OCI-LY7 (cell line): ENCODE data around the gene PLAAT3. TPM values are rescaled to one million over a fixed set of nuclear protein-coding genes. Genes with fewer than 3 reads are reported as not detected.
A peak's percentile ranks its signal among the peaks of the same experiment; 100 is the strongest.

Experiments used
- BruUV-seq: library from RNA; stranded (reverse); fragments of 400-500 nt; replicated peaks from 2 replicates; lab custom pipeline; 2021; lab: Mats Ljungman, UMichigan
- CTCF ChIA-PET: fragments of 300-600 bp; sonication (Branson Sonifier 250); formaldehyde crosslinking; loops from one replicate; lab custom pipeline; 2022; ENCODE audit warnings: antibody characterized with exemption; ENCODE audit not compliant: unreplicated experiment; lab: Charles Lee
- POLR2A ChIA-PET: fragments of 300-600 bp; sonication (Branson Sonifier 250); formaldehyde crosslinking; loops from one replicate; lab custom pipeline; 2022; ENCODE audit warnings: antibody characterized with exemption; lab: Charles Lee
- DNase-seq: peaks from one replicate; pipeline ENCODE4 v3.0.0-alpha.2; 2015; ENCODE audit warnings: low spot score
- H2AFZ ChIP-seq: fragments of 200-600 bp; sonication (generic), shearing (Covaris generic); 2 replicates; pipeline ENCODE4 v1.6.1; 2014; ENCODE audit warnings: mild to moderate bottlenecking, antibody characterized with exemption, low read length, moderate library complexity
- H3K27ac ChIP-seq: fragments of 200-600 bp; sonication (generic); 2 replicates; pipeline ENCODE4 v1.5.1; 2014; ENCODE audit warnings: mixed run types, low read depth, mild to moderate bottlenecking, moderate library complexity, low read length, inconsistent platforms; ENCODE audit not compliant: poor library complexity, severe bottlenecking
- H3K36me3 ChIP-seq: fragments of 200-600 bp; sonication (generic); 2 replicates; pipeline ENCODE4 v1.6.1; 2014; ENCODE audit warnings: mild to moderate bottlenecking, antibody characterized with exemption, low read length, moderate library complexity, mixed read lengths; ENCODE audit not compliant: insufficient read depth
- H3K4me1 ChIP-seq: fragments of 200-600 bp; sonication (generic); 2 replicates; pipeline ENCODE4 v1.5.1; 2014; ENCODE audit warnings: mild to moderate bottlenecking, low read length; ENCODE audit not compliant: insufficient read depth, poor library complexity, severe bottlenecking
- H3K4me2 ChIP-seq: fragments of 200-600 bp; sonication (generic); 2 replicates; pipeline ENCODE4 v1.6.1; 2014; ENCODE audit warnings: mild to moderate bottlenecking, low read length
- H3K4me3 ChIP-seq: fragments of 200-600 bp; sonication (generic); 2 replicates; pipeline ENCODE4 v1.5.1; 2014; ENCODE audit warnings: mild to moderate bottlenecking, low read depth, low read length; ENCODE audit not compliant: poor library complexity, severe bottlenecking
- H3K79me2 ChIP-seq: fragments of 200-600 bp; sonication (generic); 2 replicates; pipeline ENCODE4 v1.6.1; 2016; ENCODE audit warnings: low read depth, mild to moderate bottlenecking, low read length, moderate library complexity, mixed read lengths; ENCODE audit not compliant: insufficient read depth
- H3K9me2 ChIP-seq: fragments of 200-600 bp; sonication (generic); 2 replicates; pipeline ENCODE4 v1.6.1; 2016; ENCODE audit warnings: mild to moderate bottlenecking, low read length, mixed read lengths; ENCODE audit not compliant: insufficient read depth
- H3K9me3 ChIP-seq: fragments of 200-600 bp; sonication (generic); 2 replicates; pipeline ENCODE4 v1.6.1; 2014; ENCODE audit warnings: mild to moderate bottlenecking, mixed run types, low read length, mixed read lengths
- H4K20me1 ChIP-seq: fragments of 200-600 bp; sonication (generic); 2 replicates; pipeline ENCODE4 v1.6.1; 2014; ENCODE audit warnings: mild to moderate bottlenecking, antibody characterized with exemption, low read length, moderate library complexity, mixed read lengths; ENCODE audit not compliant: insufficient read depth
- CTCF ChIP-seq: fragments of 200-600 bp; sonication (generic); conservative IDR thresholded peaks from 2 replicates; pipeline ENCODE4 v1.5.1; 2014; ENCODE audit warnings: mild to moderate bottlenecking, antibody characterized with exemption, low read length, moderate library complexity, mixed read lengths
- EZH2phosphoT487 ChIP-seq: fragments of 200-600 bp; sonication (generic); IDR thresholded peaks from 2 replicates; pipeline ENCODE4 v1.6.1; 2018; ENCODE audit warnings: low read depth, borderline replicate concordance, mild to moderate bottlenecking, mixed run types, antibody characterized with exemption, low read length, moderate library complexity, mixed read lengths
- intact Hi-C: fragments of 100-400 bp; cut with micrococcal nuclease; formaldehyde crosslinking; loops from one replicate; pipeline ENCODE4 v1.10.0; 2022; ENCODE audit not compliant: unreplicated experiment
- total RNA-seq, 2 experiments: library from RNA; depleted of rRNA in 1 of 2; stranded (reverse); fragments of >200 nt in 1 of 2; shearing (Covaris generic) in 1 of 2; gene quantifications; 2 replicates each; pipeline ENCODE4 v1.2.3, GENCODE V29; 2014 to 2022

Gene PLAAT3
- total RNA-seq, 2 experiments from 2014 or later: 0.70 TPM; not detected in 1

GRCh38 chr11:63592975-63593395 lies 21.2 kb downstream of the PLAAT3 start:
- POLR2A ChIA-PET: no interaction called here
- intact Hi-C loops: loop anchor here (1.0 kb wide), 1 partner anchor 145 kb away; no protein-coding TSS in a partner anchor

GRCh38 chr11:63590024-63590788 lies 24.0 kb downstream of the PLAAT3 start:
- ChIA-PET POLR2A (no interaction called here), CTCF (no interaction called here)
- Histone ChIP-seq H2AFZ (no peak overlapping the region), H3K9me2 (no peaks in the 10 kb centered on the region), H4K20me1 (no peaks in the 10 kb centered on the region), H3K4me3 (no peak overlapping the region), H3K9me3 (no peaks in the 10 kb centered on the region), H3K4me1 (no peaks in the 10 kb centered on the region), H3K4me2 (no peak overlapping the region), H3K36me3 (no peaks in the 10 kb centered on the region), H3K79me2 (no peaks in the 10 kb centered on the region), H3K27ac (no peak overlapping the region)
- intact Hi-C loops: no loop called here
- no TSS peak for BruUV-seq
- TF ChIP-seq CTCF (no peak), EZH2phosphoT487 (no peak)
- DNase-seq: no peak

More at GRCh38 chr11:63592975-63593395, 21.2 kb downstream of the PLAAT3 start:
- no peaks in the 10 kb centered on the region for H3K4me1 ChIP-seq
- H3K27ac ChIP-seq: no peak overlapping the region
- TF ChIP-seq CTCF (peak; percentile 75), EZH2phosphoT487 (no peak)
- H3K79me2 ChIP-seq: no peaks in the 10 kb centered on the region
- no peak overlapping the region for H3K4me2 ChIP-seq
- H3K36me3 ChIP-seq: no peaks in the 10 kb centered on the region
- BruUV-seq: no TSS peak
- H3K4me3 ChIP-seq: no peak overlapping the region
- DNase-seq: peak; percentile 33
- H2AFZ ChIP-seq: no peak overlapping the region
- H3K9me3 ChIP-seq: no peaks in the 10 kb centered on the region
- H4K20me1 ChIP-seq: no peaks in the 10 kb centered on the region
- no peaks in the 10 kb centered on the region for H3K9me2 ChIP-seq
- CTCF ChIA-PET: no interaction called here

GRCh38 chr11:63589000-63589399 lies 25.2 kb downstream of the PLAAT3 start:
- H3K4me1 ChIP-seq: no peaks in the 10 kb centered on the region
- no peak for DNase-seq
- no peak overlapping the region for H3K27ac ChIP-seq
- no TSS peak for BruUV-seq
- H3K4me2 ChIP-seq: no peak overlapping the region
- H3K36me3 ChIP-seq: no peaks in the 10 kb centered on the region
- no peaks in the 10 kb centered on the region for H4K20me1 ChIP-seq
- no peaks in the 10 kb centered on the region for H3K9me2 ChIP-seq
- intact Hi-C loops: no loop called here
- no peaks in the 10 kb centered on the region for H3K79me2 ChIP-seq
- TF ChIP-seq EZH2phosphoT487 (no peak), CTCF (no peak)
- ChIA-PET CTCF (no interaction called here), POLR2A (interaction anchor here (0.7 kb wide), 1 partner anchor 27 kb away, joined by 3 read pairs; no protein-coding TSS in a partner anchor)
- no peak overlapping the region for H3K4me3 ChIP-seq
- H3K9me3 ChIP-seq: no peaks in the 10 kb centered on the region
- H2AFZ ChIP-seq: no peak overlapping the region
